DND-41 (cell line): ENCODE measurements around the gene ZNF750.

ENCODE experiments used
- ATAC-seq: fragments of 200-7000 bp; cut with Tn5 transposase; 3 replicates; pipeline ENCODE4 v1.9.1; 2021; ENCODE audit warnings: low read depth; ENCODE audit not compliant: insufficient read depth
- DNase-seq: peaks from one replicate; pipeline ENCODE4 v3.0.0-alpha.2; 2020
- H2AFZ ChIP-seq: 2 replicates; pipeline ENCODE4 v1.6.0; 2012; ENCODE audit warnings: low read depth, low read length
- H3K27ac ChIP-seq: 2 replicates; pipeline ENCODE4 v1.5.1; 2012; ENCODE audit warnings: low read length, inconsistent platforms
- H3K27me3 ChIP-seq: fragments of 200-600 bp; sonication (generic); 2 replicates; pipeline ENCODE4 v1.6.0; 2012; ENCODE audit warnings: low read length, mild to moderate bottlenecking, inconsistent platforms; ENCODE audit not compliant: insufficient read depth, poor library complexity
- H3K36me3 ChIP-seq: 2 replicates; pipeline ENCODE4 v1.5.1; 2012; ENCODE audit warnings: low read length, inconsistent platforms; ENCODE audit not compliant: insufficient read depth
- H3K4me1 ChIP-seq: 2 replicates; pipeline ENCODE4 v1.5.1; 2012; ENCODE audit warnings: mild to moderate bottlenecking, low read length; ENCODE audit not compliant: insufficient read depth
- H3K4me2 ChIP-seq: 2 replicates; pipeline ENCODE4 v1.6.0; 2012; ENCODE audit warnings: mild to moderate bottlenecking, moderate library complexity, low read length, inconsistent platforms; ENCODE audit not compliant: insufficient read depth
- H3K4me3 ChIP-seq, 2 experiments: fragments of 200-600 bp in 1 of 2; shearing (Covaris generic) in 1 of 2; 2 replicates each; pipeline ENCODE4 v1.5.1; 2012 to 2016; ENCODE audit warnings: inconsistent platforms in 2 of 2, low read length in 2 of 2, mild to moderate bottlenecking in 2 of 2, low read depth in 1 of 2, moderate library complexity in 1 of 2
- H3K79me2 ChIP-seq: 2 replicates; pipeline ENCODE4 v1.6.0; 2012; ENCODE audit warnings: low read length, inconsistent platforms; ENCODE audit not compliant: insufficient read depth
- H3K9ac ChIP-seq: 2 replicates; pipeline ENCODE4 v1.6.0; 2012; ENCODE audit warnings: low read depth, mild to moderate bottlenecking, inconsistent platforms, low read length, moderate library complexity
- H3K9me3 ChIP-seq: 2 replicates; pipeline ENCODE4 v1.5.1; 2012; ENCODE audit warnings: low read length, moderate library complexity, mild to moderate bottlenecking, inconsistent platforms; ENCODE audit not compliant: insufficient read depth, severe bottlenecking
- H4K20me1 ChIP-seq: 2 replicates; pipeline ENCODE4 v1.6.0; 2012; ENCODE audit warnings: low read length; ENCODE audit not compliant: insufficient read depth
- EZH2 ChIP-seq: IDR thresholded peaks from 3 replicates; pipeline ENCODE4 v1.6.1; 2012; ENCODE audit warnings: borderline replicate concordance, low read depth, mild to moderate bottlenecking, moderate library complexity, low read length, inconsistent platforms; ENCODE audit not compliant: severe bottlenecking
- TF ChIP-seq, protein P1 (sequence below): IDR thresholded peaks from 2 replicates; pipeline ENCODE4 v1.5.1; 2012; ENCODE audit warnings: borderline replicate concordance, low read length, moderate library complexity, mild to moderate bottlenecking; ENCODE audit not compliant: poor library complexity, severe bottlenecking; ENCODE audit errors: extremely low read depth

The ZNF750 gene

DNA sequence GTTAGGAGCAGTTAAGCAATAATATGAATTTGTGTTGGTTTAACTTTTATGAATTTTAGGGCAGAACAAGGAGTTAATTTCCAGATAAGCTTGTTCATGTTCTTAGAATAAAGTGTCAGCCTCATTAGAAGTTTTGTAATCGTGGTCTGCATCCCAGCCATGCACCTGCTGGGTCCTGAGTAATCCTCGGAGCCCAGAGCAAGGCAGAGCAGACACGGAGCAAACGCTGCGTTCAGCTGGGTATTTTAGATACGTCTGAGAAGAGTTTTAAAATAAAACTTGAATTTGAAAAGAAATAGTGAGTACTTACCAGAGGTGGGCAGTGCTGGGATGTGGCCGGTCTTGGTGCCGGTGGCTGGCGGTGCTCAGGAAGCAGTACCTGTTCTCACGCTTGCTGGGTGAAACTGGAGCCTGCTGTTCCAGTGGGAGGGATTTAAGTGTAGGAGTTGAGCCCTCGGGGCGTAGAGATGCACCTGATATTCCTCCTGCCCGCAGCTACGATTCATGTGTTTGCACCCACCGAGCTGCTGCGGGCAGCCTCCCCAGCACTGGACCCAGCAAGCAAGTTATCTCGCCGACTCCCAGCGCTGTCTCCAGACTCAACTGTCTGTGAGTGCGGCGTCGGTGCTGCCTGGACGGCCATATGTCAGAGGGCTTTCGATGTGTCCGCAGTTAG, at the start of gene ZNF750:
ZNF750 (minus strand) TSS at position 406 of the 676 bp plus-strand sequence. CDS start 7,568 bp downstream, outside the sequence.
- Histone ChIP-seq H3K27me3 (no peaks in the 10 kb centered on the region), H4K20me1 (0 out of 2 replicates have a peak, but pooled peaks cover 3% of the 10 kb centered on the region), H3K9ac (no peak within 1 kb of the TSS), H3K4me1 (no peaks in the 10 kb centered on the region), H3K9me3 (no peaks in the 10 kb centered on the region), H2AFZ (no peak within 1 kb of the TSS), H3K4me3 (no peak within 1 kb of the TSS), H3K79me2 (0 out of 2 replicates have a peak, but pooled peaks cover 2% of the 10 kb centered on the region), H3K36me3 (peaks cover 25% of the 10 kb centered on the region), H3K4me2 (no peak within 1 kb of the TSS), H3K27ac (no peak within 1 kb of the TSS)
- ATAC-seq (no peak), DNase-seq (no peak)
- TF ChIP-seq, protein P1, sequence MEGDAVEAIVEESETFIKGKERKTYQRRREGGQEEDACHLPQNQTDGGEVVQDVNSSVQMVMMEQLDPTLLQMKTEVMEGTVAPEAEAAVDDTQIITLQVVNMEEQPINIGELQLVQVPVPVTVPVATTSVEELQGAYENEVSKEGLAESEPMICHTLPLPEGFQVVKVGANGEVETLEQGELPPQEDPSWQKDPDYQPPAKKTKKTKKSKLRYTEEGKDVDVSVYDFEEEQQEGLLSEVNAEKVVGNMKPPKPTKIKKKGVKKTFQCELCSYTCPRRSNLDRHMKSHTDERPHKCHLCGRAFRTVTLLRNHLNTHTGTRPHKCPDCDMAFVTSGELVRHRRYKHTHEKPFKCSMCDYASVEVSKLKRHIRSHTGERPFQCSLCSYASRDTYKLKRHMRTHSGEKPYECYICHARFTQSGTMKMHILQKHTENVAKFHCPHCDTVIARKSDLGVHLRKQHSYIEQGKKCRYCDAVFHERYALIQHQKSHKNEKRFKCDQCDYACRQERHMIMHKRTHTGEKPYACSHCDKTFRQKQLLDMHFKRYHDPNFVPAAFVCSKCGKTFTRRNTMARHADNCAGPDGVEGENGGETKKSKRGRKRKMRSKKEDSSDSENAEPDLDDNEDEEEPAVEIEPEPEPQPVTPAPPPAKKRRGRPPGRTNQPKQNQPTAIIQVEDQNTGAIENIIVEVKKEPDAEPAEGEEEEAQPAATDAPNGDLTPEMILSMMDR, result no peak
- TF ChIP-seq EZH2, result no peak

DNA sequence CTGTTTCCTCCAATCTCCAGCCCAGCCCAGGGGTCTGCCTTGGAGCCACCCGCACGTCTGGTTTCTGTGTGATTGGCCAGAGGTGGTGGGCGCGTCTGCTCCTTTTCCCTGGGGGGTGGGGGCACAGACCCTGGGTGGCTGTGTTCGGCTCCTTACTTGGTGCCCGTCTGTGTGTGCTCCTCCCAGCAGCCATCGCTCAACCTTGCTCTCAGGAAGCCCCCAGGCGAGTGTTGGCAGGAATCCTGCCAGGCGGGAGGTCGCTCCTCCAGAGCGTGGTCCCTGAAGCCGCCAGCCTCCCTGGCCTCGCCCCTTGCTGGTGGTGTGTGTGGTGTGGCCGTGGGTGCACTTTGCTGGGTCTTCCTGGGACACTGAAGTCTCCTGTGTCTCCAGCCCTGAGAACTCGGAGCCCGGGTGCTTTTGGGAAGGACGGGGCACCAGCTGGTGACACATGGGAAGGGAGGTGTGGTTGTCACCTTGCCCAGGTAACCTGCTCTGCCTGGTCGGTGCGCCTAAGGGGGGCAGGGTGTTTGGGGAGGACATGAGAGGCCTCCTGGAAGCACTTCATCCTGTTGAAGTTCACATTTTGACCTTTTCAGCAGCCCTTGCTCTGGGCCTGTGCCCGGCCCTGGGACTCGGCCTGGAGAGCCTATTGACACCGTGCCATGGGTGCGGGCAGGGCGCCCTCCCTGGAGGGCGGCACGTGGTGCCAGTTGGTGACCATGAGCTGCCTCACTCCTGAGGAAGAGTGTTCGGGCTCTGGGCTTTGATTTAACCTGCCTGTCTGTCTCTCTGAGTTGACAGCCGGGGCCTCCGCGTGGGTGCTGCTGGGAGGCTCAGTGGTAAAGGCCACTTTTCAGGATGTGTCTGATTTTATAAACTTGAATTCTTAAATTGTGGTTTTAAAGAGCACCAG, 49.0 kb upstream of the ZNF750 start:
- H3K79me2 ChIP-seq, result peaks cover 91% of the 10 kb centered on the region
- no peak overlapping the region for H3K4me3 ChIP-seq
- peaks cover 82% of the 10 kb centered on the region for H3K36me3 ChIP-seq
- H3K9ac ChIP-seq, result peak overlapping the region; percentile 37; the same call in 1 of the 2 replicates
- no peak for TF ChIP-seq EZH2
- TF ChIP-seq, protein P1, result no peak
- H3K4me1 ChIP-seq, result peaks cover 89% of the 10 kb centered on the region
- H3K27ac ChIP-seq, result peak overlapping the region; percentile 85
- H4K20me1 ChIP-seq, result peaks cover 18% of the 10 kb centered on the region
- no peak overlapping the region for H2AFZ ChIP-seq
- no peaks in the 10 kb centered on the region for H3K9me3 ChIP-seq
- DNase-seq (peak; percentile 37), ATAC-seq (no peak)
- no peaks in the 10 kb centered on the region for H3K27me3 ChIP-seq
- H3K4me2 ChIP-seq, result peak overlapping the region; percentile 17; the same call in 1 of the 2 replicates

DNA sequence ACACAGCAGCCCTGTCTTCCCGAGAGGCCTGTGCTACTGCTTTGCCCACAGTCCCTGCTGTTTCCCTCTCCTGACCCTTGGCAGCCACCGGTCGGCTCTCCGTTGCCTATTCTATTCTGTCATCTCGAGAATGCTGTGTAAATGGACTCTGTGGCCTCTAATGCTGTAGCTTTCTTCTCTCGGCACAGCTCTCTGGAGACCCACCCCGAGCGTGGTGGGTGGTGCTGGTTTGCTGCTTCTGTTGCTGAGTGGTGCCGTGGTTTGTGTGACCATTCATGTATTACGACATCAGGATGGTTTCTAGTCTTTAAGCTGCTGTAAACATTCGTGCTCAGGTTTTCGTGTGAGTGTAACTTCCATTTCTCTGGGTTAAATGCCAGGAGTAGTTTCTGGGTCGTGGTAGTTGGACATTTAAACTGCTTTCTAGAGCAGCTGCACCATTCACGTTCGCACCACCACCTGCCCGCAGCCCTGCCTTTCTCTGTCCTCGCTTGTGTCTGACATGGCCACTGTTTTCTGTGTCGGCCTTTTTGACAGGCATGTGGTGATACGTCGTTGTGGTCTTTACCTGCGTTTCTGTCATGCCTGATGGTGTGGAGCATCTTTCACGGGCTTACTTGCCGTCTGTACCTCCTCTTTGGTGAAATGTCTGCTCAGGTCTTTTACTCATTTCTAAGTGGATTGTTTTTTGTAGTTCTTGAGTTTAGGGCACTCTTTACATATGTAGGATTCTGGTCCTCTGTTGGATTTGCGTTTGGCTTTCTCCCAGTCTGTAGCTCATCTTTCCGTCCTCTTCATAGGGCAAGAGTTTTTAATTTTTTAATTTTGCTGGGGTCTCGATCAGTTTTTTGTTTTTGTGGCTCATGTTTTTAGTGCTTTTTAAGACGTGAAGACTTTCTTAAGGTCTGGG, 47.7 kb upstream of the ZNF750 start:
- Histone ChIP-seq H3K9me3 (no peaks in the 10 kb centered on the region), H3K4me2 (peak overlapping the region; percentile 48), H4K20me1 (peaks cover 16% of the 10 kb centered on the region), H3K79me2 (peaks cover 90% of the 10 kb centered on the region), H3K27ac (peak overlapping the region; percentile 85), H3K4me1 (peaks cover 90% of the 10 kb centered on the region), H3K4me3 (peak overlapping the region in 1 of 2 experiments; percentile 32; a peak in 2 of 4 replicates), H2AFZ (no peak overlapping the region), H3K27me3 (no peaks in the 10 kb centered on the region), H3K36me3 (peaks cover 74% of the 10 kb centered on the region), H3K9ac (peak overlapping the region; percentile 37)
- TF ChIP-seq, protein P1, result no peak
- no peak for TF ChIP-seq EZH2
- peak; percentile 58 for DNase-seq
- no peak for ATAC-seq
